GM12892 (cell line): ENCODE results near the gene PSMG4.

Source experiments
- POLR2A ChIP-seq: IDR thresholded peaks from 2 replicates; pipeline ENCODE4 v1.6.1; 2011; ENCODE audit warnings: low read depth, low read length, control low read depth
- POLR2AphosphoS5 ChIP-seq: IDR thresholded peaks from 2 replicates; pipeline ENCODE4 v1.6.1; 2011; ENCODE audit warnings: low read depth, low read length, control low read depth
- TAF1 ChIP-seq: IDR thresholded peaks from 2 replicates; pipeline ENCODE4 v1.6.1; 2011; ENCODE audit warnings: low read depth, mild to moderate bottlenecking, control low read depth, low read length, borderline replicate concordance

DNA sequence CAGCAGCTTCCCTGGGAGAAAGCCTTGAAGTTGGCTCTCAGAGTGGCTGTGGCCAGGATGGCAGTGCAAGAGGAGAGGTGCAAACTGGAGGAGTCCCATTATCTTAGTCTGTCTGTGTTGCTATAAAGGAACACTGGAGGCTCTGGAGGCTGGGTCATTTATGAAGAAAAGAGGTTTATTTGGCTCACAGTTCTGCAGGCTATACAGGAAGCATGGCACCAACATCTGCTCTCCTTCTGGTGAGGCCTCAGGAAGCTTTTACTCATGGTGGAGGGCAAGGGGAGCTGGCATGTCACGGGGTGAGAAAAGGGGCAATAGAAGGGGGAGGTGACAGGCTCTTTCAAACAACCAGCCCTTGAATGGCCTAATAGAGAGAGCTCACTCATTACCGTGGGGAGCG is 47.1 kb downstream of the PSMG4 start:
- no peak for TF ChIP-seq POLR2A
- TF ChIP-seq POLR2AphosphoS5: no peak
- no peak for TF ChIP-seq TAF1
